H1 (cell line): ENCODE measurements around the gene MYO7B. TPM values are rescaled to one million over a fixed set of nuclear protein-coding genes. Genes with fewer than 3 reads are reported as not detected.

ENCODE experiments used
- CTCF ChIA-PET: fragments of 300-600 bp; sonication (Branson Sonifier 250); formaldehyde crosslinking; loops from one replicate; lab custom pipeline; 2021; ENCODE audit not compliant: partially characterized antibody; lab: Charles Lee
- POLR2A ChIA-PET: fragments of 300-600 bp; sonication (Branson Sonifier 250); formaldehyde crosslinking; loops from one replicate; lab custom pipeline; 2021; ENCODE audit warnings: inconsistent platforms; ENCODE audit not compliant: partially characterized antibody; lab: Charles Lee
- DNase-seq, 2 experiments: peaks; one replicate each; pipeline versions ENCODE4 v3.0.0 to v3.0.0-alpha.2; 2010 to 2022; ENCODE audit warnings: low spot score in 2 of 2, low read depth in 1 of 2, mixed read lengths in 1 of 2
- FAIRE-seq: peaks from 2 replicates; lab custom pipeline; 2011; peaks lifted over from hg19 to GRCh38; lab: Jason Lieb, UNC
- H2AFZ ChIP-seq: 2 replicates; pipeline ENCODE4 v1.8.1; 2012; ENCODE audit warnings: low read length, inconsistent platforms
- H2AK5ac ChIP-seq: 2 replicates; pipeline ENCODE4 v1.6.1; 2013; ENCODE audit warnings: low read depth, low read length
- H2BK120ac ChIP-seq: replicated peaks from 2 replicates; pipeline ENCODE3; 2013; ENCODE audit warnings: low read depth, low read length, inconsistent platforms
- H2BK12ac ChIP-seq: 2 replicates; pipeline ENCODE4 v1.6.1; 2013; ENCODE audit warnings: low read depth, low read length
- H2BK15ac ChIP-seq: 2 replicates; pipeline ENCODE4 v1.6.1; 2013; ENCODE audit warnings: low read length
- H2BK20ac ChIP-seq: 2 replicates; pipeline ENCODE4 v1.6.1; 2013; ENCODE audit warnings: low read length
- H2BK5ac ChIP-seq: 2 replicates; pipeline ENCODE4 v1.6.1; 2013; ENCODE audit warnings: low read depth, low read length
- H3K14ac ChIP-seq: 2 replicates; pipeline ENCODE4 v1.6.1; 2013; ENCODE audit warnings: inconsistent platforms; ENCODE audit not compliant: insufficient read length
- H3K18ac ChIP-seq: 2 replicates; pipeline ENCODE4 v1.6.1; 2013; ENCODE audit warnings: low read length; ENCODE audit errors: extremely low read depth
- H3K23ac ChIP-seq: 2 replicates; pipeline ENCODE4 v1.6.1; 2013; ENCODE audit warnings: inconsistent platforms; ENCODE audit not compliant: insufficient read length
- H3K23me2 ChIP-seq: 2 replicates; pipeline ENCODE4 v1.6.1; 2013; ENCODE audit warnings: low read depth, low read length
- H3K27ac ChIP-seq: 2 replicates; pipeline ENCODE4 v1.6.1; 2011; ENCODE audit warnings: low read depth, low read length, inconsistent platforms
- H3K27me3 ChIP-seq, 4 experiments: replicated peaks in 1 of 4; 1 replicate in 1 of 4; 2 replicates in 3 of 4; pipeline versions ENCODE4 v1.6.1 to v1.8.1; 2011 to 2013; ENCODE audit warnings: low read length in 3 of 4, mild to moderate bottlenecking in 3 of 4, inconsistent platforms in 2 of 4, mixed read lengths in 2 of 4, moderate library complexity in 1 of 4; ENCODE audit not compliant: control insufficient read depth in 3 of 4, insufficient read depth in 3 of 4; ENCODE audit errors: extremely low read depth in 1 of 4
- H3K36me3 ChIP-seq, 4 experiments: 2 replicates each; pipeline versions ENCODE4 v1.6.1 to v1.8.1; 2011 to 2013; ENCODE audit warnings: mild to moderate bottlenecking in 4 of 4, low read length in 3 of 4, moderate library complexity in 2 of 4, control low read depth in 1 of 4, inconsistent platforms in 1 of 4; ENCODE audit not compliant: insufficient read depth in 4 of 4, control insufficient read depth in 2 of 4
- H3K4ac ChIP-seq: replicated peaks from 2 replicates; pipeline ENCODE3; 2013; ENCODE audit warnings: low read length, low read depth, mixed read lengths, inconsistent platforms; ENCODE audit not compliant: insufficient read length
- H3K4me1 ChIP-seq, 4 experiments: replicated peaks in 1 of 4; 1 replicate in 1 of 4; 2 replicates in 3 of 4; pipeline versions ENCODE4 v1.6.1 to v1.8.1; 2011 to 2013; ENCODE audit warnings: low read length in 3 of 4, inconsistent platforms in 2 of 4, mixed read lengths in 1 of 4; ENCODE audit not compliant: insufficient read depth in 4 of 4, control insufficient read depth in 3 of 4
- H3K4me2 ChIP-seq, 2 experiments: 2 replicates each; pipeline versions ENCODE4 v1.6.1 to v1.8.1; 2011 to 2013; ENCODE audit warnings: low read depth in 2 of 2, low read length in 2 of 2, control low read depth in 1 of 2, inconsistent platforms in 1 of 2, mild to moderate bottlenecking in 1 of 2; ENCODE audit not compliant: insufficient read depth in 1 of 2
- H3K4me3 ChIP-seq, 4 experiments: fragments of 200-600, 300-600 bp in 1 of 4; sonication (generic), shearing (Covaris generic), sonication (Bioruptor Twin) in 1 of 4; 2 replicates each; pipeline versions ENCODE4 v1.5.1 to v1.8.1; 2011 to 2016; ENCODE audit warnings: low read length in 4 of 4, low read depth in 3 of 4, control low read depth in 2 of 4, inconsistent platforms in 2 of 4, mild to moderate bottlenecking in 2 of 4, mixed read lengths in 1 of 4, moderate library complexity in 1 of 4; ENCODE audit not compliant: insufficient read depth in 2 of 4; ENCODE audit errors: extremely low read depth in 1 of 4
- H3K56ac ChIP-seq: replicated peaks from 2 replicates; pipeline ENCODE3; 2013; ENCODE audit warnings: low read depth, mild to moderate bottlenecking, mixed read lengths, low read length, inconsistent platforms; ENCODE audit not compliant: insufficient read length
- H3K79me1 ChIP-seq: 2 replicates; pipeline ENCODE4 v1.6.1; 2013; ENCODE audit warnings: low read depth, low read length, control low read depth
- H3K79me2 ChIP-seq, 2 experiments: 2 replicates each; pipeline versions ENCODE4 v1.6.1 to v1.8.1; 2012 to 2013; ENCODE audit warnings: low read length in 2 of 2, mild to moderate bottlenecking in 2 of 2, inconsistent platforms in 1 of 2; ENCODE audit not compliant: insufficient read depth in 2 of 2, control insufficient read depth in 1 of 2
- H3K9ac ChIP-seq, 4 experiments: replicated peaks in 1 of 4; 1 replicate in 1 of 4; 2 replicates in 3 of 4; pipeline versions ENCODE4 v1.6.1 to v1.8.1; 2011 to 2013; ENCODE audit warnings: low read depth in 3 of 4, low read length in 3 of 4, control low read depth in 2 of 4, mild to moderate bottlenecking in 2 of 4, moderate library complexity in 2 of 4, inconsistent platforms in 1 of 4; ENCODE audit errors: extremely low read depth in 1 of 4
- H3K9me3 ChIP-seq, 2 experiments: 2 replicates each; pipeline versions ENCODE4 v1.6.1 to v1.8.1; 2012 to 2013; ENCODE audit warnings: mild to moderate bottlenecking in 2 of 2, moderate library complexity in 2 of 2, control low read depth in 1 of 2, inconsistent platforms in 1 of 2, low read depth in 1 of 2, low read length in 1 of 2, mixed read lengths in 1 of 2; ENCODE audit not compliant: insufficient read depth in 2 of 2
- H4K20me1 ChIP-seq, 2 experiments: replicated peaks in 1 of 2; 2 replicates each; pipeline versions ENCODE3 to v1.8.1; 2011 to 2013; ENCODE audit warnings: inconsistent platforms in 2 of 2, low read length in 2 of 2, mild to moderate bottlenecking in 1 of 2; ENCODE audit not compliant: insufficient read depth in 2 of 2, control insufficient read depth in 1 of 2
- H4K5ac ChIP-seq: 2 replicates; pipeline ENCODE4 v1.6.1; 2013; ENCODE audit warnings: low read length, low read depth, mixed read lengths, inconsistent platforms; ENCODE audit not compliant: insufficient read length
- H4K8ac ChIP-seq: 2 replicates; pipeline ENCODE4 v1.8.0; 2013; ENCODE audit warnings: mild to moderate bottlenecking, moderate library complexity, low read length, inconsistent platforms; ENCODE audit not compliant: insufficient read depth; ENCODE audit errors: extremely low read depth
- H4K91ac ChIP-seq: replicated peaks from 2 replicates; pipeline ENCODE3; 2013; ENCODE audit warnings: low read length, mixed read lengths, inconsistent platforms; ENCODE audit not compliant: insufficient read length
- BACH1 ChIP-seq: IDR thresholded peaks from 2 replicates; pipeline ENCODE4 v1.6.1; 2012; ENCODE audit warnings: low read length, improper control_type of control experiment
- BCL11A ChIP-seq, 2 experiments: IDR thresholded peaks; one replicate each; pipeline ENCODE4 v1.6.1; 2011; ENCODE audit warnings: low read depth in 2 of 2, low read length in 2 of 2, mild to moderate bottlenecking in 2 of 2
- CBX5 ChIP-seq: fragments of 300-800, 300-1000 bp; sonication (generic); IDR thresholded peaks from 2 replicates; pipeline ENCODE4 v1.7.1; 2016; ENCODE audit warnings: antibody characterized with exemption, low read length, low read depth
- CEBPB ChIP-seq: IDR thresholded peaks from 2 replicates; pipeline ENCODE4 v1.6.1; 2012; ENCODE audit warnings: low read depth, low read length
- CHD1 ChIP-seq: IDR thresholded peaks from 2 replicates; pipeline ENCODE4 v1.6.1; 2012; ENCODE audit warnings: low read depth, low read length, improper control_type of control experiment
- EZH2 ChIP-seq: fragments of 200-600 bp; sonication (generic); IDR thresholded peaks from 2 replicates; pipeline ENCODE4 v1.7.1; 2012; ENCODE audit warnings: low read depth, mild to moderate bottlenecking, moderate library complexity, low read length, inconsistent platforms; ENCODE audit not compliant: severe bottlenecking
- FOSL1 ChIP-seq: IDR thresholded peaks from 2 replicates; pipeline ENCODE4 v1.6.1; 2011; ENCODE audit warnings: mild to moderate bottlenecking, low read depth, low read length, moderate library complexity; ENCODE audit not compliant: insufficient read depth
- GABPA ChIP-seq: IDR thresholded peaks from 2 replicates; pipeline ENCODE4 v1.6.1; 2011; ENCODE audit warnings: mild to moderate bottlenecking, low read length, moderate library complexity, borderline replicate concordance; ENCODE audit not compliant: insufficient read depth
- KDM4A ChIP-seq: IDR thresholded peaks from one replicate; pipeline ENCODE4 v1.7.1; 2012; ENCODE audit warnings: low read depth, mild to moderate bottlenecking, moderate library complexity, low read length, inconsistent platforms; ENCODE audit not compliant: severe bottlenecking
- RFX5 ChIP-seq: IDR thresholded peaks from 2 replicates; pipeline ENCODE4 v1.6.1; 2011; ENCODE audit warnings: low read depth, low read length, improper control_type of control experiment, borderline replicate concordance
- RNF2 ChIP-seq: fragments of 200-900, 300-1000 bp; sonication (generic); IDR thresholded peaks from 2 replicates; pipeline ENCODE4 v1.7.1; 2016; ENCODE audit warnings: borderline replicate concordance, low read depth, mild to moderate bottlenecking, antibody characterized with exemption, low read length; ENCODE audit not compliant: poor library complexity, severe bottlenecking; ENCODE audit errors: missing control alignments
- SIRT6 ChIP-seq: IDR thresholded peaks from one replicate; pipeline ENCODE4 v1.7.1; 2012; ENCODE audit warnings: low read length, inconsistent platforms
- WGBS, 2 experiments: shearing (Covaris generic) in 1 of 2; methylation state at CpG; one replicate each; pipeline versions ENCODE4 v1.1.6 to v1.1.7; 2013 to 2015; ENCODE audit warnings: low lambda C conversion rate in 2 of 2, mixed read lengths in 2 of 2, inconsistent platforms in 1 of 2, low coverage in 1 of 2, missing lambda C conversion rate in 1 of 2; ENCODE audit not compliant: insufficient replicate concordance in 2 of 2, insufficient coverage in 1 of 2, insufficient read length in 1 of 2; ENCODE audit errors: extremely low coverage in 1 of 2, missing lambda C conversion rate in 1 of 2; 5-methylcytosine and 5-hydroxymethylcytosine counted together
- polyA plus RNA-seq, 7 experiments: library from polyadenylated mRNA; depleted of rRNA in 3 of 7; stranded (reverse) in 5 of 7; unstranded in 2 of 7; fragments of >200 nt in 5 of 7; fragments of 200-250 nt in 2 of 7; gene quantifications; 1 replicate in 5 of 7; 2 replicates in 1 of 7; 4 replicates in 1 of 7; pipeline versions ENCODE4 v1.2.1 to v1.2.3, GENCODE V29; 2011 to 2013; ENCODE audit warnings: missing spikeins in 2 of 7, mixed read lengths in 2 of 7
- total RNA-seq: library from RNA; stranded (reverse); fragmentation: NEBNext Ultra II Directional; extraction: Animal tissue kit (Norgen Biotek cat#: 25700); gene quantifications from 2 replicates; pipeline ENCODE4 v1.2.1, GENCODE V29; 2021

The MYO7B gene
- total and polyA plus RNA-seq, 2 of the 8 experiments (the other 6 are each of a cell fraction or from before 2014, with no cell fraction given), result not detected

- H4K8ac ChIP-seq, result no peak overlapping the region
- H2AFZ ChIP-seq, result no peak overlapping the region
- ChIA-PET CTCF (interaction anchor here (6.4 kb wide), 1 partner anchor 13 kb away, joined by 50 read pairs; no protein-coding TSS in a partner anchor), POLR2A (no interaction called here)
- H3K4me3 ChIP-seq, result no peak overlapping the region
- H3K9ac ChIP-seq, result no peak overlapping the region
- H3K18ac ChIP-seq, result no peak overlapping the region
- H3K27ac ChIP-seq, result no peak overlapping the region
- FAIRE-seq (no peak), DNase-seq (no peak)
- WGBS, 2 experiments, result 96% methylated on average over 25 of the region's 28 CpGs; no CpG with 5 or more reads in 1 of the 2 experiments
- no peaks in the 10 kb centered on the region for H4K20me1 ChIP-seq
- H2BK12ac ChIP-seq, result no peak overlapping the region
- no peak overlapping the region for H3K23ac ChIP-seq
- no peak overlapping the region for H2BK20ac ChIP-seq
- H3K79me1 ChIP-seq, result no peaks in the 10 kb centered on the region
- H3K14ac ChIP-seq, result no peak overlapping the region
- no peak overlapping the region for H3K4me2 ChIP-seq
- no peaks in the 10 kb centered on the region for H3K27me3 ChIP-seq
- H3K4ac ChIP-seq, result no peak overlapping the region
- no peaks in the 10 kb centered on the region for H3K23me2 ChIP-seq
- no peak overlapping the region for H2BK15ac ChIP-seq
- no peaks in the 10 kb centered on the region for H3K9me3 ChIP-seq
- H3K4me1 ChIP-seq, result no peaks in the 10 kb centered on the region
- no peaks in the 10 kb centered on the region for H3K36me3 ChIP-seq
- no peak overlapping the region for H3K56ac ChIP-seq
- no peak overlapping the region for H2AK5ac ChIP-seq
- no peak overlapping the region for H2BK120ac ChIP-seq
- no peak overlapping the region for H2BK5ac ChIP-seq
- H3K79me2 ChIP-seq, result no peaks in the 10 kb centered on the region
- TF ChIP-seq BACH1 (no peak), KDM4A (no peak), GABPA (no peak), SIRT6 (no peak), CBX5 (no peak), EZH2 (no peak), CEBPB (no peak), FOSL1 (no peak), CHD1 (no peak), BCL11A (IDR thresholded peaks at IDR 0.05; ENCODE audit: low read depth in 2 of 2, low read length in 2 of 2) (no peak), RNF2 (no peak), RFX5 (no peak)
- TF ChIP-seq, all 59 proteins: peak for 0
- no peak overlapping the region for H4K91ac ChIP-seq
- no peak overlapping the region for H4K5ac ChIP-seq
These were observed 91.6 kb downstream of the MYO7B start for GRCh38 chr2:127626917-127627739.
